H1 (cell line): ENCODE results near the gene FGF14. TPM values are rescaled to one million over a fixed set of nuclear protein-coding genes. Genes with fewer than 3 reads are reported as not detected.

ENCODE experiments used
- CTCF ChIA-PET: fragments of 300-600 bp; sonication (Branson Sonifier 250); formaldehyde crosslinking; loops from one replicate; lab custom pipeline; 2021; ENCODE audit not compliant: partially characterized antibody; lab: Charles Lee
- POLR2A ChIA-PET: fragments of 300-600 bp; sonication (Branson Sonifier 250); formaldehyde crosslinking; loops from one replicate; lab custom pipeline; 2021; ENCODE audit warnings: inconsistent platforms; ENCODE audit not compliant: partially characterized antibody; lab: Charles Lee
- DNase-seq, 2 experiments: peaks; one replicate each; pipeline versions ENCODE4 v3.0.0 to v3.0.0-alpha.2; 2010 to 2022; ENCODE audit warnings: low spot score in 2 of 2, low read depth in 1 of 2, mixed read lengths in 1 of 2
- FAIRE-seq: peaks from 2 replicates; lab custom pipeline; 2011; peaks lifted over from hg19 to GRCh38; lab: Jason Lieb, UNC
- H2AFZ ChIP-seq: 2 replicates; pipeline ENCODE4 v1.8.1; 2012; ENCODE audit warnings: low read length, inconsistent platforms
- H2AK5ac ChIP-seq: 2 replicates; pipeline ENCODE4 v1.6.1; 2013; ENCODE audit warnings: low read depth, low read length
- H2BK120ac ChIP-seq: replicated peaks from 2 replicates; pipeline ENCODE3; 2013; ENCODE audit warnings: low read depth, low read length, inconsistent platforms
- H2BK12ac ChIP-seq: 2 replicates; pipeline ENCODE4 v1.6.1; 2013; ENCODE audit warnings: low read depth, low read length
- H2BK15ac ChIP-seq: 2 replicates; pipeline ENCODE4 v1.6.1; 2013; ENCODE audit warnings: low read length
- H2BK20ac ChIP-seq: 2 replicates; pipeline ENCODE4 v1.6.1; 2013; ENCODE audit warnings: low read length
- H2BK5ac ChIP-seq: 2 replicates; pipeline ENCODE4 v1.6.1; 2013; ENCODE audit warnings: low read depth, low read length
- H3K14ac ChIP-seq: 2 replicates; pipeline ENCODE4 v1.6.1; 2013; ENCODE audit warnings: inconsistent platforms; ENCODE audit not compliant: insufficient read length
- H3K18ac ChIP-seq: 2 replicates; pipeline ENCODE4 v1.6.1; 2013; ENCODE audit warnings: low read length; ENCODE audit errors: extremely low read depth
- H3K23ac ChIP-seq: 2 replicates; pipeline ENCODE4 v1.6.1; 2013; ENCODE audit warnings: inconsistent platforms; ENCODE audit not compliant: insufficient read length
- H3K23me2 ChIP-seq: 2 replicates; pipeline ENCODE4 v1.6.1; 2013; ENCODE audit warnings: low read depth, low read length
- H3K27ac ChIP-seq: 2 replicates; pipeline ENCODE4 v1.6.1; 2011; ENCODE audit warnings: low read depth, low read length, inconsistent platforms
- H3K27me3 ChIP-seq, 4 experiments: replicated peaks in 1 of 4; 1 replicate in 1 of 4; 2 replicates in 3 of 4; pipeline versions ENCODE4 v1.6.1 to v1.8.1; 2011 to 2013; ENCODE audit warnings: low read length in 3 of 4, mild to moderate bottlenecking in 3 of 4, inconsistent platforms in 2 of 4, mixed read lengths in 2 of 4, moderate library complexity in 1 of 4; ENCODE audit not compliant: control insufficient read depth in 3 of 4, insufficient read depth in 3 of 4; ENCODE audit errors: extremely low read depth in 1 of 4
- H3K36me3 ChIP-seq, 4 experiments: 2 replicates each; pipeline versions ENCODE4 v1.6.1 to v1.8.1; 2011 to 2013; ENCODE audit warnings: mild to moderate bottlenecking in 4 of 4, low read length in 3 of 4, moderate library complexity in 2 of 4, control low read depth in 1 of 4, inconsistent platforms in 1 of 4; ENCODE audit not compliant: insufficient read depth in 4 of 4, control insufficient read depth in 2 of 4
- H3K4ac ChIP-seq: replicated peaks from 2 replicates; pipeline ENCODE3; 2013; ENCODE audit warnings: low read length, low read depth, mixed read lengths, inconsistent platforms; ENCODE audit not compliant: insufficient read length
- H3K4me1 ChIP-seq, 4 experiments: replicated peaks in 1 of 4; 1 replicate in 1 of 4; 2 replicates in 3 of 4; pipeline versions ENCODE4 v1.6.1 to v1.8.1; 2011 to 2013; ENCODE audit warnings: low read length in 3 of 4, inconsistent platforms in 2 of 4, mixed read lengths in 1 of 4; ENCODE audit not compliant: insufficient read depth in 4 of 4, control insufficient read depth in 3 of 4
- H3K4me2 ChIP-seq, 2 experiments: 2 replicates each; pipeline versions ENCODE4 v1.6.1 to v1.8.1; 2011 to 2013; ENCODE audit warnings: low read depth in 2 of 2, low read length in 2 of 2, control low read depth in 1 of 2, inconsistent platforms in 1 of 2, mild to moderate bottlenecking in 1 of 2; ENCODE audit not compliant: insufficient read depth in 1 of 2
- H3K4me3 ChIP-seq, 4 experiments: fragments of 200-600, 300-600 bp in 1 of 4; sonication (generic), shearing (Covaris generic), sonication (Bioruptor Twin) in 1 of 4; 2 replicates each; pipeline versions ENCODE4 v1.5.1 to v1.8.1; 2011 to 2016; ENCODE audit warnings: low read length in 4 of 4, low read depth in 3 of 4, control low read depth in 2 of 4, inconsistent platforms in 2 of 4, mild to moderate bottlenecking in 2 of 4, mixed read lengths in 1 of 4, moderate library complexity in 1 of 4; ENCODE audit not compliant: insufficient read depth in 2 of 4; ENCODE audit errors: extremely low read depth in 1 of 4
- H3K56ac ChIP-seq: replicated peaks from 2 replicates; pipeline ENCODE3; 2013; ENCODE audit warnings: low read depth, mild to moderate bottlenecking, mixed read lengths, low read length, inconsistent platforms; ENCODE audit not compliant: insufficient read length
- H3K79me1 ChIP-seq: 2 replicates; pipeline ENCODE4 v1.6.1; 2013; ENCODE audit warnings: low read depth, low read length, control low read depth
- H3K79me2 ChIP-seq, 2 experiments: 2 replicates each; pipeline versions ENCODE4 v1.6.1 to v1.8.1; 2012 to 2013; ENCODE audit warnings: low read length in 2 of 2, mild to moderate bottlenecking in 2 of 2, inconsistent platforms in 1 of 2; ENCODE audit not compliant: insufficient read depth in 2 of 2, control insufficient read depth in 1 of 2
- H3K9ac ChIP-seq, 4 experiments: replicated peaks in 1 of 4; 1 replicate in 1 of 4; 2 replicates in 3 of 4; pipeline versions ENCODE4 v1.6.1 to v1.8.1; 2011 to 2013; ENCODE audit warnings: low read depth in 3 of 4, low read length in 3 of 4, control low read depth in 2 of 4, mild to moderate bottlenecking in 2 of 4, moderate library complexity in 2 of 4, inconsistent platforms in 1 of 4; ENCODE audit errors: extremely low read depth in 1 of 4
- H3K9me3 ChIP-seq, 2 experiments: 2 replicates each; pipeline versions ENCODE4 v1.6.1 to v1.8.1; 2012 to 2013; ENCODE audit warnings: mild to moderate bottlenecking in 2 of 2, moderate library complexity in 2 of 2, control low read depth in 1 of 2, inconsistent platforms in 1 of 2, low read depth in 1 of 2, low read length in 1 of 2, mixed read lengths in 1 of 2; ENCODE audit not compliant: insufficient read depth in 2 of 2
- H4K20me1 ChIP-seq, 2 experiments: replicated peaks in 1 of 2; 2 replicates each; pipeline versions ENCODE3 to v1.8.1; 2011 to 2013; ENCODE audit warnings: inconsistent platforms in 2 of 2, low read length in 2 of 2, mild to moderate bottlenecking in 1 of 2; ENCODE audit not compliant: insufficient read depth in 2 of 2, control insufficient read depth in 1 of 2
- H4K5ac ChIP-seq: 2 replicates; pipeline ENCODE4 v1.6.1; 2013; ENCODE audit warnings: low read length, low read depth, mixed read lengths, inconsistent platforms; ENCODE audit not compliant: insufficient read length
- H4K8ac ChIP-seq: 2 replicates; pipeline ENCODE4 v1.8.0; 2013; ENCODE audit warnings: mild to moderate bottlenecking, moderate library complexity, low read length, inconsistent platforms; ENCODE audit not compliant: insufficient read depth; ENCODE audit errors: extremely low read depth
- H4K91ac ChIP-seq: replicated peaks from 2 replicates; pipeline ENCODE3; 2013; ENCODE audit warnings: low read length, mixed read lengths, inconsistent platforms; ENCODE audit not compliant: insufficient read length
- BACH1 ChIP-seq: IDR thresholded peaks from 2 replicates; pipeline ENCODE4 v1.6.1; 2012; ENCODE audit warnings: low read length, improper control_type of control experiment
- SP1 ChIP-seq: IDR thresholded peaks from 2 replicates; pipeline ENCODE4 v1.6.1; 2011; ENCODE audit warnings: low read depth, low read length
- WGBS, 2 experiments: shearing (Covaris generic) in 1 of 2; methylation state at CpG; one replicate each; pipeline versions ENCODE4 v1.1.6 to v1.1.7; 2013 to 2015; ENCODE audit warnings: low lambda C conversion rate in 2 of 2, mixed read lengths in 2 of 2, inconsistent platforms in 1 of 2, low coverage in 1 of 2, missing lambda C conversion rate in 1 of 2; ENCODE audit not compliant: insufficient replicate concordance in 2 of 2, insufficient coverage in 1 of 2, insufficient read length in 1 of 2; ENCODE audit errors: extremely low coverage in 1 of 2, missing lambda C conversion rate in 1 of 2; 5-methylcytosine and 5-hydroxymethylcytosine counted together
- polyA plus RNA-seq, 7 experiments: library from polyadenylated mRNA; depleted of rRNA in 3 of 7; stranded (reverse) in 5 of 7; unstranded in 2 of 7; fragments of >200 nt in 5 of 7; fragments of 200-250 nt in 2 of 7; gene quantifications; 1 replicate in 5 of 7; 2 replicates in 1 of 7; 4 replicates in 1 of 7; pipeline versions ENCODE4 v1.2.1 to v1.2.3, GENCODE V29; 2011 to 2013; ENCODE audit warnings: missing spikeins in 2 of 7, mixed read lengths in 2 of 7
- total RNA-seq: library from RNA; stranded (reverse); fragmentation: NEBNext Ultra II Directional; extraction: Animal tissue kit (Norgen Biotek cat#: 25700); gene quantifications from 2 replicates; pipeline ENCODE4 v1.2.1, GENCODE V29; 2021
- TF ChIP-seq, protein P1 (sequence below): IDR thresholded peaks from 2 replicates; pipeline ENCODE4 v1.6.1; 2011; ENCODE audit warnings: low read length, improper control_type of control experiment

The FGF14 gene
- total and polyA plus RNA-seq, 2 of the 8 experiments (the other 6 are each of a cell fraction or from before 2014, with no cell fraction given), result 0.05 to 0.58 TPM

DNA sequence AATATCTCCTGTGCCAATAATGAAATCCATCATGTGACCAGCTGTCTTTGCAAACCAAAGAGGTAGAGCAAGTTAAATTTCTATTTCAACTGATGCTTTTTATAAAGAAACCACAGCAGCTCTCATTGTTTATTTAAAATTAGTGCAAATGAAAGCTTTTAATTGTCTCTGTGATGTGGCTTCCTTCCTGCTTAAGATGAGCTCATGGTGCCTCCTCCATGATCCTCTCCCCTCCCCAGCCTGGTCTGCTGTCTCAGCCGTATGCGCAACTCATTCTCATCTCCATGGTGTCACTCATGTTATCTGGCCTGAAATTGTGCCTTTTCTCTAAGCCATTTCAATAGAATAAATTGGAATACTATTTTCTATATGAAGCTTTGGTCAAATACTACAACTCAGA is 270.6 kb downstream of the FGF14 start:
- TF ChIP-seq BACH1 (no peak), SP1 (no peak)
- TF ChIP-seq, protein P1, sequence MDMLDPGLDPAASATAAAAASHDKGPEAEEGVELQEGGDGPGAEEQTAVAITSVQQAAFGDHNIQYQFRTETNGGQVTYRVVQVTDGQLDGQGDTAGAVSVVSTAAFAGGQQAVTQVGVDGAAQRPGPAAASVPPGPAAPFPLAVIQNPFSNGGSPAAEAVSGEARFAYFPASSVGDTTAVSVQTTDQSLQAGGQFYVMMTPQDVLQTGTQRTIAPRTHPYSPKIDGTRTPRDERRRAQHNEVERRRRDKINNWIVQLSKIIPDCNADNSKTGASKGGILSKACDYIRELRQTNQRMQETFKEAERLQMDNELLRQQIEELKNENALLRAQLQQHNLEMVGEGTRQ, result no peak
- Histone ChIP-seq H2AFZ (no peak overlapping the region), H2AK5ac (no peak overlapping the region), H3K4me3 (no peak overlapping the region), H3K9me3 (no peaks in the 10 kb centered on the region), H2BK12ac (no peak overlapping the region), H3K4me1 (no peaks in the 10 kb centered on the region), H3K14ac (no peak overlapping the region), H4K8ac (no peak overlapping the region), H3K4ac (no peak overlapping the region), H3K27me3 (no peaks in the 10 kb centered on the region), H4K91ac (no peak overlapping the region), H3K23ac (no peak overlapping the region), H2BK120ac (no peak overlapping the region), H3K79me2 (no peaks in the 10 kb centered on the region), H3K27ac (no peak overlapping the region), H2BK20ac (no peak overlapping the region), H4K20me1 (no peaks in the 10 kb centered on the region), H3K79me1 (no peaks in the 10 kb centered on the region), H3K9ac (no peak overlapping the region), H2BK5ac (no peak overlapping the region), H3K4me2 (no peak overlapping the region), H3K36me3 (no peaks in the 10 kb centered on the region), H3K56ac (no peak overlapping the region), H2BK15ac (no peak overlapping the region), H4K5ac (no peak overlapping the region), H3K23me2 (no peaks in the 10 kb centered on the region), H3K18ac (no peak overlapping the region)
- DNase-seq (no peak), FAIRE-seq (no peak)
- ChIA-PET CTCF (interaction anchor here (2.3 kb wide), 1 partner anchor 10 kb away, joined by 11 read pairs; no protein-coding TSS in a partner anchor), POLR2A (no interaction called here)
- 95% methylated on average over 2 of the region's 2 CpGs; no CpG with 5 or more reads in 1 of the 2 experiments for WGBS, 2 experiments
